ENCODE results near the gene MT1M.
A peak's percentile ranks its signal among the peaks of the same experiment; 100 is the strongest.

Gene MT1M

DNA sequence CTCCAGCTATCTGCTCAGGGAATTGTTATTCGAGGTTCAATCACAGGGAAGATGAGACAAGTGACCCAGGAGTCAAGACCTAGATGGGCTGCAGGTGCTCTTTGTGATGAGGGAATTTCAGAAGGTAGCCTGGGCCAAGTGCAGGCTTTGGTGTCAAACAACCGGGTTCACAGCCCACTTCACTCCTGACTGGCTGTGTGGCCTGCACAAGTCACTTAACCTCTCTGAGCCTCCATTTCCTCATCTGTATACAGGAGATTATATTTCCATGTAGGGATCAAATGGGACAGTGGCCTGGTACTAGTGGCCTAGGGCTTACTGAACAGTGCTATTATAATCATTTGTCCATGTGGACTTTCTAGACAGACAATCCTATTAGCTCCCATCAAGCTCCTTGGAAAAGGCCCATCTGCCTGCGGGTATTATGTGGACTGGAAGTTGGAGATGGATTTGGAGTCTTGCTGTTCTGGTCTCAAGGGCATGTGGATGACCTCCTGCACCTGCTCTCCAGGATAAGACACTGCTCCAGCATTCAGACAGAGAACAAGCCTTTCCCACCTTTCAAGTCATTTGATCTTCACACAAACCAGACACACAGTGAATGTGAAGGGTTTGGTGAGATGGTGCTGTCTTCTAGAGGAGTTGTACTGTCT lies 46.7 kb downstream of the MT1M start:
- TF ChIP-seq EZH2phosphoT487 (conservative IDR thresholded peaks at IDR 0.05; ENCODE audit: low read length) = no peak
- TF ChIP-seq, protein P1, sequence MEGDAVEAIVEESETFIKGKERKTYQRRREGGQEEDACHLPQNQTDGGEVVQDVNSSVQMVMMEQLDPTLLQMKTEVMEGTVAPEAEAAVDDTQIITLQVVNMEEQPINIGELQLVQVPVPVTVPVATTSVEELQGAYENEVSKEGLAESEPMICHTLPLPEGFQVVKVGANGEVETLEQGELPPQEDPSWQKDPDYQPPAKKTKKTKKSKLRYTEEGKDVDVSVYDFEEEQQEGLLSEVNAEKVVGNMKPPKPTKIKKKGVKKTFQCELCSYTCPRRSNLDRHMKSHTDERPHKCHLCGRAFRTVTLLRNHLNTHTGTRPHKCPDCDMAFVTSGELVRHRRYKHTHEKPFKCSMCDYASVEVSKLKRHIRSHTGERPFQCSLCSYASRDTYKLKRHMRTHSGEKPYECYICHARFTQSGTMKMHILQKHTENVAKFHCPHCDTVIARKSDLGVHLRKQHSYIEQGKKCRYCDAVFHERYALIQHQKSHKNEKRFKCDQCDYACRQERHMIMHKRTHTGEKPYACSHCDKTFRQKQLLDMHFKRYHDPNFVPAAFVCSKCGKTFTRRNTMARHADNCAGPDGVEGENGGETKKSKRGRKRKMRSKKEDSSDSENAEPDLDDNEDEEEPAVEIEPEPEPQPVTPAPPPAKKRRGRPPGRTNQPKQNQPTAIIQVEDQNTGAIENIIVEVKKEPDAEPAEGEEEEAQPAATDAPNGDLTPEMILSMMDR (IDR thresholded peaks at IDR 0.05; ENCODE audit: insufficient read depth, low read length, poor library complexity, severe bottlenecking) = no peak
- no peaks in the 10 kb centered on the region for H3K27me3 ChIP-seq (ENCODE audit: low read length)
- no peaks in the 10 kb centered on the region for H3K9me3 ChIP-seq (ENCODE audit: insufficient read depth, low read length)
- no peaks in the 10 kb centered on the region for H3K36me3 ChIP-seq (ENCODE audit: low read length)
- no peaks in the 10 kb centered on the region for H4K20me1 ChIP-seq (ENCODE audit: low read depth, low read length)
- no peak overlapping the region for H3K4me2 ChIP-seq (ENCODE audit: low read depth, low read length, poor library complexity, severe bottlenecking)
- no peak overlapping the region for H3K27ac ChIP-seq (ENCODE audit: low read depth, low read length)
- H3K4me3 ChIP-seq (ENCODE audit: insufficient read depth, low read length, poor library complexity, severe bottlenecking) = no peak overlapping the region
- H3F3A ChIP-seq (ENCODE audit: insufficient read depth) = no peaks in the 10 kb centered on the region
- H3K79me2 ChIP-seq (ENCODE audit: insufficient read depth, low read length) = no peaks in the 10 kb centered on the region
- no peaks in the 10 kb centered on the region for H3K9me2 ChIP-seq (replicated peaks; ENCODE audit: insufficient read depth, low read length)
- H3K9ac ChIP-seq (ENCODE audit: low read length) = no peak overlapping the region
- no peak overlapping the region for H2AFZ ChIP-seq (ENCODE audit: low read depth, low read length, severe bottlenecking)

DNA sequence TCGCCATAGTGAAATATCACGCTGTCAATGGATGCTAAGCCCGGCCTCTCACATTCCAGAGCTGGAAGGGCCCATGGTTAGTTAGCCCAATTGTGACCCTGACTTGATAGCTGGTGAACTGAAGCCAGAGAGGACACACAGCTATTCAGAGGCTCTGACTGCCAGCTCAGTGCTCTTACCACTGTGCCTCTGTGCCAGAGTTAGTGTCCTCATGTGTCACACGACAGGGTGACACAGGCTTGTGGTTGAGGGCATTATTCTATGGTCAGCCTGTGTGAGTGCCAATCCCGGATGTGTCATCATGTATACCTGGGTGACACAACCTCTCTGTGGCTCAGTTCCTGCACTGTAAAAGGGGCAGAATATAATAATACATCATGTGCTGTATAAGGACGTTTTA lies 47.4 kb downstream of the MT1M start:
- no peak overlapping the region for H3K9ac ChIP-seq (ENCODE audit: low read length)
- no peak overlapping the region for H3K27ac ChIP-seq (ENCODE audit: low read depth, low read length)
- no peaks in the 10 kb centered on the region for H3K9me3 ChIP-seq (ENCODE audit: insufficient read depth, low read length)
- no peaks in the 10 kb centered on the region for H4K20me1 ChIP-seq (ENCODE audit: low read depth, low read length)
- H2AFZ ChIP-seq (ENCODE audit: low read depth, low read length, severe bottlenecking) = no peak overlapping the region
- no peaks in the 10 kb centered on the region for H3F3A ChIP-seq (ENCODE audit: insufficient read depth)
- TF ChIP-seq, protein P1 (IDR thresholded peaks at IDR 0.05; ENCODE audit: insufficient read depth, low read length, poor library complexity, severe bottlenecking) = no peak
- TF ChIP-seq EZH2phosphoT487 (conservative IDR thresholded peaks at IDR 0.05; ENCODE audit: low read length) = no peak
- H3K36me3 ChIP-seq (ENCODE audit: low read length) = no peaks in the 10 kb centered on the region
- no peaks in the 10 kb centered on the region for H3K9me2 ChIP-seq (replicated peaks; ENCODE audit: insufficient read depth, low read length)
- H3K4me2 ChIP-seq (ENCODE audit: low read depth, low read length, poor library complexity, severe bottlenecking) = no peak overlapping the region
- no peaks in the 10 kb centered on the region for H3K79me2 ChIP-seq (ENCODE audit: insufficient read depth, low read length)
- no peak overlapping the region for H3K4me3 ChIP-seq (ENCODE audit: insufficient read depth, low read length, poor library complexity, severe bottlenecking)
- H3K27me3 ChIP-seq (ENCODE audit: low read length) = no peaks in the 10 kb centered on the region

DNA sequence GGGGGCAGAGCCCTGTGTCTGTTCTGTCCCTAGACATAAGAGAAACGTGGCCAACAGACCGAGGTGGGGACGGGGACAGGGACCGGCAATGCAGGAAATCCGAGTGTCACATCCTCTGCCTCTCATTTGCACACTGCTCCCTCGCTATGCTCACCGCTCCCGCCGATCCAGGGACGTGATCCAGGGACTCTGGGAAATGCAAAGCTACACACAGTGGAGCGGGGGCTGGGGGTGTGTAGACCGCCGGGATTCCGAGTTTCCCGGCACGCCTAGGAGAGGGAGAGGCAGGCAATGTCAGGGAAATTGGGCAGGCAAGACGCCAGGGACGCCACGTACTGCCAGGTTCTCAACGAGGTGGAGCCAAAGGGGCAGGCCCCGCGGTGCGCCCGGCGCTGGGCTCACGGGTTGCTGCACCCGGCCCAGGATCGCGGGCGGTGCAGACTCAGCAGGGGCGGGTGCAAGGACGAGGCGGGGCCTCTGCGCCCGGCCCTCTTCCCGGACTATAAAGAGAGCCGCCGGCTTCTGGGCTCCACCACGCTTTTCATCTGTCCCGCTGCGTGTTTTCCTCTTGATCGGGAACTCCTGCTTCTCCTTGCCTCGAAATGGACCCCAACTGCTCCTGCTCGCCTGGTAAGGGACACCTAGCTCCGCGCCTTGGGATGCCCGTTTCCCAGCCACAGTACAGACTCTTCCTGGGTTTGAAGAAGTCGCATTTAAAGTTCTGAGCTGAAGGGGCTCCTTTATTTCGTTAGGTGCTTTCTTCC lies 49.7 kb downstream of the MT1M start, which contains the start of gene MT1X:
Gene MT1X (plus strand): TSS at position 532 of the 764 bp plus-strand sequence. CDS start 71 bp downstream, at position 603.
- H3K9me2 ChIP-seq (replicated peaks; ENCODE audit: insufficient read depth, low read length) = no peaks in the 10 kb centered on the region
- TF ChIP-seq, protein P1 (IDR thresholded peaks at IDR 0.05; ENCODE audit: insufficient read depth, low read length, poor library complexity, severe bottlenecking) = no peak
- TF ChIP-seq EZH2phosphoT487 (conservative IDR thresholded peaks at IDR 0.05; ENCODE audit: low read length) = no peak
- no peaks in the 10 kb centered on the region for H3K9me3 ChIP-seq (ENCODE audit: insufficient read depth, low read length)
- H4K20me1 ChIP-seq (ENCODE audit: low read depth, low read length) = no peaks in the 10 kb centered on the region
- no peak within 1 kb of the TSS for H3K27ac ChIP-seq (ENCODE audit: low read depth, low read length)
- no peaks in the 10 kb centered on the region for H3K27me3 ChIP-seq (ENCODE audit: low read length)
- peak within 1 kb of the TSS; percentile 70 for H3K4me2 ChIP-seq (ENCODE audit: low read depth, low read length, poor library complexity, severe bottlenecking)
- peak within 1 kb of the TSS; percentile 78 for H2AFZ ChIP-seq (ENCODE audit: low read depth, low read length, severe bottlenecking)
- peak within 1 kb of the TSS; percentile 57 for H3K9ac ChIP-seq (ENCODE audit: low read length)
- no peaks in the 10 kb centered on the region for H3K79me2 ChIP-seq (ENCODE audit: insufficient read depth, low read length)
- peak within 1 kb of the TSS; percentile 51 for H3K4me3 ChIP-seq (ENCODE audit: insufficient read depth, low read length, poor library complexity, severe bottlenecking)
- H3F3A ChIP-seq (ENCODE audit: insufficient read depth) = no peaks in the 10 kb centered on the region
- H3K36me3 ChIP-seq (ENCODE audit: low read length) = no peaks in the 10 kb centered on the region
